ENCODE measurements around the gene CDC20B.
A peak's percentile ranks its signal among the peaks of the same experiment; 100 is the strongest.
"Not testable (repeated sequence)": the region's sequence is repeated elsewhere in the genome, so short reads cannot be mapped to it uniquely, and the experiment has no call there.

CDC20B gene

GRCh38 chr5:55160493-55161209 lies 12.3 kb downstream of the CDC20B start:
- DNase-seq (ENCODE audit: low spot score) = peak; percentile 72

GRCh38 chr5:55159763-55160492 lies 13.0 kb downstream of the CDC20B start, which contains the start of gene GPX8:
GPX8 (plus strand) TSS chr5:55160171; CDS start chr5:55160193, 22 bp downstream.
- no peak for DNase-seq (ENCODE audit: low spot score)

GRCh38 chr5:55154873-55155272 lies 18.1 kb downstream of the CDC20B start:
- no peak for DNase-seq (ENCODE audit: low spot score)

GRCh38 chr5:55151923-55152842 lies 20.8 kb downstream of the CDC20B start:
- no peak for DNase-seq (ENCODE audit: low spot score)

GRCh38 chr5:55149308-55149795 lies 23.6 kb downstream of the CDC20B start:
- no peak for DNase-seq (ENCODE audit: low spot score)

GRCh38 chr5:55146543-55147151 lies 26.3 kb downstream of the CDC20B start:
- peak; percentile 82 for DNase-seq (ENCODE audit: low spot score)

- DNase-seq (ENCODE audit: low spot score) = no peak
Observed at GRCh38 chr5:55146080-55146479, 26.9 kb downstream of the CDC20B start.

- DNase-seq (ENCODE audit: low spot score) = no peak
Observed at GRCh38 chr5:55143624-55144023, 29.4 kb downstream of the CDC20B start.

GRCh38 chr5:55141945-55142690 lies 30.9 kb downstream of the CDC20B start:
- no peak for DNase-seq (ENCODE audit: low spot score)

- no peak for DNase-seq (ENCODE audit: low spot score)
Observed at GRCh38 chr5:55140908-55141665, 31.9 kb downstream of the CDC20B start.

- DNase-seq (ENCODE audit: low spot score) = no peak
Observed at GRCh38 chr5:55136521-55136920, 36.5 kb downstream of the CDC20B start.

- DNase-seq (ENCODE audit: low spot score) = no peak
Observed at GRCh38 chr5:55134053-55134722, 38.8 kb downstream of the CDC20B start.

GRCh38 chr5:55123365-55123764 lies 49.6 kb downstream of the CDC20B start:
- no peak for DNase-seq (ENCODE audit: low spot score)

GRCh38 chr5:55114061-55114460 lies 58.9 kb downstream of the CDC20B start:
- no peak for DNase-seq (ENCODE audit: low spot score)

- no peak for DNase-seq (ENCODE audit: low spot score)
Observed at GRCh38 chr5:55113327-55113726, 59.6 kb downstream of the CDC20B start.

GRCh38 chr5:55110217-55110616 lies 62.8 kb downstream of the CDC20B start:
- DNase-seq (ENCODE audit: low spot score) = no peak

- no peak for DNase-seq (ENCODE audit: low spot score)
Observed at GRCh38 chr5:55108661-55109060, 64.3 kb downstream of the CDC20B start.

GRCh38 chr5:55105976-55106375 lies 67.0 kb downstream of the CDC20B start:
- DNase-seq (ENCODE audit: low spot score) = not testable (repeated sequence)

- no peak for DNase-seq (ENCODE audit: low spot score)
Observed at GRCh38 chr5:55104946-55105701, 67.9 kb downstream of the CDC20B start.
